KOPT-K1 (cell line): ENCODE measurements around the gene PACS1.

Experiments used
- H3K27ac ChIP-seq: fragments of 200-600 bp; sonication (generic); 2 replicates; pipeline ENCODE4 v1.5.1; 2016; ENCODE audit warnings: antibody characterized with exemption, mild to moderate bottlenecking, low read depth, low read length; ENCODE audit not compliant: poor library complexity, severe bottlenecking
- H3K36me3 ChIP-seq: fragments of 200-600 bp; sonication (generic); 2 replicates; pipeline ENCODE4 v1.5.1; 2017; ENCODE audit warnings: antibody characterized with exemption, mild to moderate bottlenecking, low read length, moderate library complexity; ENCODE audit not compliant: insufficient read depth
- H3K9me3 ChIP-seq: fragments of 200-600 bp; sonication (generic); 2 replicates; pipeline ENCODE4 v1.5.1; 2017; ENCODE audit warnings: antibody characterized with exemption, low read length, mild to moderate bottlenecking; ENCODE audit not compliant: insufficient read depth, poor library complexity, severe bottlenecking

The PACS1 gene

GRCh38 chr11:66218846-66219620, 149.0 kb downstream of the PACS1 start:
- Histone ChIP-seq H3K9me3 (no peaks in the 10 kb centered on the region), H3K36me3 (0 out of 2 replicates have a peak, but pooled peaks cover 6% of the 10 kb centered on the region), H3K27ac (no peak overlapping the region)

GRCh38 chr11:66219846-66220565, 149.9 kb downstream of the PACS1 start:
- Histone ChIP-seq H3K36me3 (0 out of 2 replicates have a peak, but pooled peaks cover 6% of the 10 kb centered on the region), H3K27ac (no peak overlapping the region), H3K9me3 (no peaks in the 10 kb centered on the region)

GRCh38 chr11:66220566-66220935, 150.5 kb downstream of the PACS1 start:
- Histone ChIP-seq H3K36me3 (0 out of 2 replicates have a peak, but pooled peaks cover 6% of the 10 kb centered on the region), H3K9me3 (no peaks in the 10 kb centered on the region), H3K27ac (no peak overlapping the region)

- Histone ChIP-seq H3K9me3 (no peaks in the 10 kb centered on the region), H3K36me3 (0 out of 2 replicates have a peak, but pooled peaks cover 6% of the 10 kb centered on the region), H3K27ac (no peak overlapping the region)
These were observed 150.9 kb downstream of the PACS1 start for GRCh38 chr11:66221012-66221411.

- no peak overlapping the region for H3K27ac ChIP-seq
- H3K9me3 ChIP-seq, result no peaks in the 10 kb centered on the region
- 0 out of 2 replicates have a peak, but pooled peaks cover 6% of the 10 kb centered on the region for H3K36me3 ChIP-seq
These were observed 151.7 kb downstream of the PACS1 start for GRCh38 chr11:66221726-66222236.

- Histone ChIP-seq H3K27ac (no peak overlapping the region), H3K9me3 (no peaks in the 10 kb centered on the region), H3K36me3 (0 out of 2 replicates have a peak, but pooled peaks cover 6% of the 10 kb centered on the region)
These were observed 152.5 kb downstream of the PACS1 start for GRCh38 chr11:66222358-66223149.

- Histone ChIP-seq H3K9me3 (no peaks in the 10 kb centered on the region), H3K27ac (no peak overlapping the region), H3K36me3 (0 out of 2 replicates have a peak, but pooled peaks cover 5% of the 10 kb centered on the region)
These were observed 154.3 kb downstream of the PACS1 start for GRCh38 chr11:66224226-66224855.

GRCh38 chr11:66225066-66225465, 155.0 kb downstream of the PACS1 start:
- Histone ChIP-seq H3K27ac (no peak overlapping the region), H3K9me3 (no peaks in the 10 kb centered on the region), H3K36me3 (no peaks in the 10 kb centered on the region)

GRCh38 chr11:66226101-66226500, 156.0 kb downstream of the PACS1 start:
- Histone ChIP-seq H3K27ac (no peak overlapping the region), H3K9me3 (no peaks in the 10 kb centered on the region), H3K36me3 (no peaks in the 10 kb centered on the region)

- H3K27ac ChIP-seq, result no peak overlapping the region
- H3K9me3 ChIP-seq, result no peaks in the 10 kb centered on the region
- no peaks in the 10 kb centered on the region for H3K36me3 ChIP-seq
These were observed 157.6 kb downstream of the PACS1 start for GRCh38 chr11:66227700-66228099.

- Histone ChIP-seq H3K27ac (no peak overlapping the region), H3K36me3 (no peaks in the 10 kb centered on the region), H3K9me3 (no peaks in the 10 kb centered on the region)
These were observed 158.4 kb downstream of the PACS1 start for GRCh38 chr11:66228521-66228920.

GRCh38 chr11:66230156-66230555, 160.1 kb downstream of the PACS1 start:
- Histone ChIP-seq H3K27ac (no peak overlapping the region), H3K9me3 (no peaks in the 10 kb centered on the region), H3K36me3 (no peaks in the 10 kb centered on the region)

- Histone ChIP-seq H3K27ac (no peak overlapping the region), H3K9me3 (no peaks in the 10 kb centered on the region), H3K36me3 (no peaks in the 10 kb centered on the region)
These were observed 160.9 kb downstream of the PACS1 start for GRCh38 chr11:66230978-66231377.

GRCh38 chr11:66231561-66231960, 161.5 kb downstream of the PACS1 start:
- Histone ChIP-seq H3K27ac (no peak overlapping the region), H3K36me3 (no peaks in the 10 kb centered on the region)

More at GRCh38 chr11:66231561-66231960, 161.5 kb downstream of the PACS1 start:
- no peaks in the 10 kb centered on the region for H3K9me3 ChIP-seq
